Motor neuron (in vitro differentiated cells): ENCODE results near the gene PPARGC1A. TPM values are rescaled to one million over a fixed set of nuclear protein-coding genes. Genes with fewer than 3 reads are reported as not detected.
A peak's percentile ranks its signal among the peaks of the same experiment; 100 is the strongest.

Experiments
- ATAC-seq, 8 experiments: fragments of 200-7000 bp; cut with Tn5 transposase; replicated peaks in 6 of 8; 2 replicates each; pipeline ENCODE4 v1.8.0; 2021; ENCODE audit warnings: mild to moderate bottlenecking in 8 of 8, moderate library complexity in 8 of 8
- H3K27ac ChIP-seq, 2 donors: fragments of 250-450 bp; sonication (Bioruptor Pico); 2 replicates each; pipeline ENCODE4 v1.9.0; 2021; ENCODE audit warnings: antibody characterized with exemption in 2 of 2, mild to moderate bottlenecking in 2 of 2, moderate library complexity in 1 of 2
- H3K4me1 ChIP-seq, 2 donors: fragments of 250-450 bp; sonication (Bioruptor Pico); replicated peaks in 1 of 2; 2 replicates each; pipeline ENCODE4 v1.6.1; 2021; ENCODE audit warnings: antibody characterized with exemption in 2 of 2, mild to moderate bottlenecking in 2 of 2, moderate library complexity in 1 of 2
- H3K4me3 ChIP-seq, 5 donors: fragments of 250-450 bp; sonication (Bioruptor Pico); 2 replicates each; pipeline ENCODE4 v1.9.0; 2021; ENCODE audit warnings: antibody characterized with exemption in 5 of 5, mild to moderate bottlenecking in 5 of 5, moderate library complexity in 4 of 5
- WGBS, 10 experiments: fragments of 450-650 bp; shearing (Covaris generic); methylation state at CpG; one replicate each; pipeline ENCODE4 v1.0.0; 2022; 5-methylcytosine and 5-hydroxymethylcytosine counted together
- in situ Hi-C, 9 experiments: fragments of 400-800 bp; cut with MboI; loops; one replicate each; pipeline ENCODE4 v1.15.0; 2021; ENCODE audit warnings: low sequenced_read_pairs in 9 of 9, low pct_unique_long_range_greater_than_20kb in 2 of 9; ENCODE audit not compliant: unreplicated experiment in 9 of 9
- total RNA-seq, 8 experiments: library from RNA; unstranded; fragments of 300-600 nt; gene quantifications; 2 replicates each; pipeline versions ENCODE4 v1.2.3 to v1.2.4, GENCODE V29; 2022

Gene PPARGC1A
- total RNA-seq, 8 experiments from 2014 or later: 2.4 to 138 (median 8.7) TPM

DNA sequence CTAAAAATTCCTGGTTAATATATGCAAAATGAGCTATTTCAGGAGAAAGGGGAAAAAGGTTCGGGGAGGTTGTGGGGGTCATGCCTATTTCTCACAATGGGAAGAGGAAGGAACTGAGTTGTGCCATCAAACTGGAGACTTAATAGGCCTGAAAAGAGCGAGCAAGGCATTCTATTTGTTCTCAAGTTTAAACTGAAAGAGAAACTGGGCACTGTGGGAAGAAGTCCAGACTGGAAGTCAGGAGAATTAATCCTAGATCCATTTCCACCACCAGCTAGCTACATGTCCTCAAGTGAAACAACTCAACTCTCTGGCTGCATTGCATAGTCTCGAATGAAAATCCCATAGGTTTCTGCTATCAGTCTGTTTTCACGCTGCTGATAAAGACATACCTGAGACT is 50.6 kb downstream of the PPARGC1A start:
- WGBS, 10 experiments: 46 to 100% (median 93%) methylated on average over 1 to 4 of the region's 4 CpGs; no CpG with 5 or more reads in 1 of the 10 experiments
- H3K27ac ChIP-seq: no peak overlapping the region
- in situ Hi-C loops: no loop called here
- peaks cover 9 to 17% of the 10 kb centered on the region in 2 donors for H3K4me1 ChIP-seq
- H3K4me3 ChIP-seq: no peak overlapping the region
- peak in 1 of 8 experiments; percentile 26 for ATAC-seq

- no peak overlapping the region for H3K27ac ChIP-seq
- H3K4me1 ChIP-seq: peaks cover 9 to 17% of the 10 kb centered on the region in 2 donors
- in situ Hi-C loops: no loop called here
- no peak overlapping the region for H3K4me3 ChIP-seq
- 0 to 100% (median 80%) methylated on average over 1 to 3 of the region's 3 CpGs; no CpG with 5 or more reads in 1 of the 10 experiments for WGBS, 10 experiments
- ATAC-seq: peak in 3 of 8 experiments; percentile 31 to 98 (median 48)
Observed at GRCh38 chr4:23838607-23839006, 51.2 kb downstream of the PPARGC1A start.

DNA sequence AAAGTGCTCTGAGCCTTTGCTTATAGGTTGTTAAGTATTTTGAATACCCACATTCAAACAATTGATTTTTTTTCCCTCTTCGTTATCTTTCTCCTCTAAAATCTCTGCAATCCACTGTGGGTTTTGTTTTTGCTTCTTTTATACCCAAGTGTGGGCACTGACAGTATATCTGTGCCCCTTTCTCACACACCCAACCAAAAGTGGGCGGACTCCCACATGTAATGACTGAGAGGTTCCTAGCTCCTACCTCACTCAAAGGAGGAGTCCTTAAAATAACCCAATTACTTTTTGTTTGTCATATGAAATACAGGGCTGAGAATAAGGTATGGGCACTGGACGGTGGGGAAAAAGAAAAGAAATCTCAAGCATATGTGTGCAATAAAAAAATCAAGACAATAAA is 51.7 kb downstream of the PPARGC1A start:
- Histone ChIP-seq H3K4me1 (peaks cover 9 to 17% of the 10 kb centered on the region in 2 donors), H3K4me3 (no peak overlapping the region), H3K27ac (no peak overlapping the region)
- in situ Hi-C loops: no loop called here
- ATAC-seq: peak in 1 of 8 experiments; percentile 62
- WGBS, 10 experiments: 10 to 100% (median 87%) methylated on average over 1 to 3 of the region's 3 CpGs

GRCh38 chr4:23837371-23837770 is 52.5 kb downstream of the PPARGC1A start:
- 17 to 100% (median 78%) methylated on average over 1 to 2 of the region's 2 CpGs; no CpG with 5 or more reads in 2 of the 10 experiments for WGBS, 10 experiments
- Histone ChIP-seq H3K4me3 (no peak overlapping the region), H3K27ac (no peak overlapping the region), H3K4me1 (peaks cover 9 to 17% of the 10 kb centered on the region in 2 donors)
- ATAC-seq: no peak
- in situ Hi-C loops: no loop called here

- 19 to 91% (median 67%) methylated on average over 1 to 7 of the region's 8 CpGs for WGBS, 10 experiments
- Histone ChIP-seq H3K4me3 (no peak overlapping the region), H3K27ac (no peak overlapping the region), H3K4me1 (peaks cover 9 to 17% of the 10 kb centered on the region in 2 donors)
- ATAC-seq: peak in 4 of 8 experiments; percentile 60 to 70 (median 66)
- in situ Hi-C loops: no loop called here
Observed at GRCh38 chr4:23835774-23836478, 53.9 kb downstream of the PPARGC1A start.

- Histone ChIP-seq H3K27ac (no peak overlapping the region), H3K4me3 (no peak overlapping the region), H3K4me1 (no peaks in the 10 kb centered on the region)
- ATAC-seq: no peak
- in situ Hi-C loops: no loop called here
- WGBS, 10 experiments: 0 to 94% (median 90%) methylated on average over 1 to 4 of the region's 4 CpGs; no CpG with 5 or more reads in 1 of the 10 experiments
Observed at GRCh38 chr4:23828779-23829178, 61.1 kb downstream of the PPARGC1A start.

- no peak for ATAC-seq
- Histone ChIP-seq H3K4me3 (no peak overlapping the region), H3K27ac (no peak overlapping the region), H3K4me1 (no peaks in the 10 kb centered on the region)
- WGBS, 10 experiments: 12 to 100% (median 94%) methylated on average over 1 to 9 of the region's 9 CpGs; no CpG with 5 or more reads in 1 of the 10 experiments
- in situ Hi-C loops: no loop called here
Observed at GRCh38 chr4:23828020-23828715, 61.7 kb downstream of the PPARGC1A start.

DNA sequence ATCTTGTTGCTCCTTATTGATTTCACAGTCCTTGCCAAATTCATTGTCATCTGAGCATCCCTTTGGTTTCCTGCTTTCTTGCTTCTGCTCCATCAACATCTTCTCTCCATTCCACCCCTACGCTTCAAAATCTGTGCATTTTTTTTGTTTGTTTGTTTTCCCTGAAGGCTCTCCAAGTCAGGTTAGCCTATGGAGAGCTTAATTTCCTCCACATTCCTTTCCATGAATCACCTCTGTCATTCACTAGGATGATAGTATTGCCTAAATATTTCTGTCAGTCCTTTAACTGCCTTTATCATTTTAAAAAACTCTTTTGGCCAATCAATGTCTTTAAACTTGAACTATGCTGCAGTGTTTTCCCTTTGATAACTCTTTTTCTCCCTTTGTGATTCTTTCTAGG is 67.7 kb downstream of the PPARGC1A start:
- 17 to 100% (median 81%) methylated on average over 1 of the region's 1 CpG for WGBS, 10 experiments
- in situ Hi-C loops: no loop called here
- H3K4me1 ChIP-seq: peaks cover 13 to 18% of the 10 kb centered on the region in 2 donors
- no peak overlapping the region for H3K27ac ChIP-seq
- ATAC-seq: no peak
- no peak overlapping the region for H3K4me3 ChIP-seq

- ATAC-seq: peak in 1 of 8 experiments; percentile 53
- H3K27ac ChIP-seq: no peak overlapping the region
- H3K4me1 ChIP-seq: peaks cover 22 to 34% of the 10 kb centered on the region in 2 donors
- in situ Hi-C loops: no loop called here
- 83 to 100% (median 92%) methylated on average over 1 of the region's 1 CpG; no CpG with 5 or more reads in 6 of the 10 experiments for WGBS, 10 experiments
- no peak overlapping the region for H3K4me3 ChIP-seq
Observed at GRCh38 chr4:23819041-23819511, 70.8 kb downstream of the PPARGC1A start.

DNA sequence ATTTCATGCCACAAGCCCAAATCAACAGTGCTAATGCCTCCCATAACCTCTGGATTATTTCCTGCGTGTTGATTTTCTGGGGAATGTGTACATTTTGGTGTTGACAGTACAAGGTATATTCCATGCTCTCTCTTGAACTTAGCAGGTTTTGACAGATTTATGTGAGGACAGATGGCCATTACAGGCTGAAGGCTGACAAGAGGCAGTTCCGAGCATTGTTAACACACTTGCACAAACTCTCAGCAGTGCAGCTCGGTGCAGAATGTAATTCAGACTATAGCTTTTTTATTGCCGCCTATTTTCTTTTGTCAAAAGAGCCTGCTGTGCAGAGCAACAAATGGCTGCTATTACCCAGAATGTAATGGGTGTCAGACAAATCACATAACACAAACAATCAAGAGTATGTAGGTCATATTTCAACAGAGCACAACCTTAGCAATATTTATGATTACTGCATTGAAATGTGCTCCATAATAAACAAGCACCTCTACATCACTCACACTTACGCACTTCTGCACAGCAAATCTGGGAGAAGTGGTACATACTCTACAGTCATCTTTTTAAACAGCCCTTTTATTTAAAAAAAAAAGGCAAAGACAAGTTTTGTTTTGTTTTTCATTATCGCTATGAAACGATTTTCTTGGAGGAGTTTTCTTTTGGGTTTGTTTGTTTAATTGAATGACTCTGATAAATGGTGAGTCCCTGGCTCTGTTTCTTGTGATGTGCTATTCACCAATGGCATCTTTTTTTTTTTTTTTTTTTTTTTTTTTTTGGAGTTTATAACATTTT is 71.6 kb downstream of the PPARGC1A start:
- Histone ChIP-seq H3K27ac (no peak overlapping the region), H3K4me3 (no peak overlapping the region), H3K4me1 (peaks cover 22 to 34% of the 10 kb centered on the region in 2 donors)
- 0 to 79% (median 35%) methylated on average over 1 to 7 of the region's 7 CpGs for WGBS, 10 experiments
- ATAC-seq: peak in 5 of 8 experiments; percentile 71 to 87 (median 84)
- in situ Hi-C loops: no loop called here

- ATAC-seq: peak in 6 of 8 experiments; percentile 2 to 28 (median 14)
- 22 to 97% (median 53%) methylated on average over 3 to 8 of the region's 8 CpGs; no CpG with 5 or more reads in 1 of the 10 experiments for WGBS, 10 experiments
- peak overlapping the region; percentile 16 to 21 for H3K27ac ChIP-seq
- in situ Hi-C loops: no loop called here
- H3K4me3 ChIP-seq: no peak overlapping the region
- peaks cover 22 to 34% of the 10 kb centered on the region in 2 donors for H3K4me1 ChIP-seq
Observed at GRCh38 chr4:23814996-23815660, 74.7 kb downstream of the PPARGC1A start.

GRCh38 chr4:23814587-23814986 is 75.3 kb downstream of the PPARGC1A start:
- WGBS, 10 experiments: 20 to 100% (median 60%) methylated on average over 1 to 2 of the region's 2 CpGs; no CpG with 5 or more reads in 1 of the 10 experiments
- in situ Hi-C loops: no loop called here
- H3K4me3 ChIP-seq: no peak overlapping the region
- peaks cover 22 to 34% of the 10 kb centered on the region in 2 donors for H3K4me1 ChIP-seq
- peak overlapping the region in 1 of 2 donors; percentile 21 for H3K27ac ChIP-seq
- peak in 6 of 8 experiments; percentile 57 to 75 (median 74) for ATAC-seq
